Panc1 (cell line): ENCODE results near the gene PPP6C.

ENCODE experiments used
- POLR2AphosphoS5 ChIP-seq: IDR thresholded peaks from 2 replicates; pipeline ENCODE4 v1.6.1; 2012; ENCODE audit warnings: mild to moderate bottlenecking, low read depth, low read length, moderate library complexity
- SIN3A ChIP-seq: IDR thresholded peaks from 2 replicates; pipeline ENCODE4 v1.6.1; 2012; ENCODE audit warnings: low read depth, mild to moderate bottlenecking, low read length, moderate library complexity, borderline replicate concordance; ENCODE audit not compliant: insufficient read depth
- TF ChIP-seq, protein P1 (sequence below): fragments of 450-650 bp; IDR thresholded peaks from 2 replicates; pipeline ENCODE4 v1.5.1; 2017; ENCODE audit warnings: mild to moderate bottlenecking
- TF ChIP-seq, protein P2 (sequence below), 2 experiments: IDR thresholded peaks; 2 replicates each; pipeline ENCODE4 v1.6.1; 2011 to 2012; ENCODE audit warnings: low read depth in 2 of 2, control low read depth in 1 of 2, low read length in 1 of 2, mild to moderate bottlenecking in 1 of 2, moderate library complexity in 1 of 2; ENCODE audit not compliant: insufficient read depth in 1 of 2

DNA sequence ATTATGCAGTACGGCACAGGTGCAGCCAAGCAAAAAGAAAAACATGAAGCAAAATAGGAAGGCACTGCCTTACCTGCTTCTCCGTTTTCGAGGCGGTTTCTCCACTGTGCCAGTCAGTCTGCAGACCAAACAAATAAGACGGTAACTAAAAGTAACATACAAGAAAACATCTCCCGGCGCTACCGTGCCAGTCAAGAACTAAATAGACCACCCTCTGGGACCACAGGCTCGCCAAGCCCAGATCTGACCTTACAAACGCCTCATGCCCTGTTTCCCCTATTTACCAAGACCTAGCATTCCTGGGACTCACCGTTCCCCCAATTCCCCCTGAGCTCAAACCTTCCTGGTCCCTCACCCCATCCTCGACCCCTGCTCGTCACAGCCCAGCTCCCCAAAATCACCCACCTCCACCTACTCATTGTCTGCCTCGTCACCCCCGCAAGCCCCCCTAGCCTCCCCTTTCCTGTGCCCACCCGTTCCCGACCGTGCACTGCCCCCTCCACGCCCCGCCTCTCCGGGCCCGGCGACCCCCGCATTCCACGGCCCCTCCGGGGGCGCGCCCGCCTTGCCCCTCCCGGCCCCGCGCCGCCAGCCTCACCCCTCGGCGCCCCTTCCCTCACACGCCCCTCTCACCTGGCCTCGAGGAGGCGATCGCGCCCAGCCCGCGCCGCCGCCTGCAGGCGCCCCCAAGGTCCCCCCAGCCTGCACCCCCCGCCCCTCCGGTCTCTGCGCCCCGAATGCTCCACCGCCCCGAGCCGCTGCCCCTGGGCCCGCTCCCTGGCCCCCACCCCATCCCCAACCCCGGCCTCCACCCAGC, 46.8 kb downstream of the PPP6C start:
- TF ChIP-seq POLR2AphosphoS5: no peak
- TF ChIP-seq, protein P1, sequence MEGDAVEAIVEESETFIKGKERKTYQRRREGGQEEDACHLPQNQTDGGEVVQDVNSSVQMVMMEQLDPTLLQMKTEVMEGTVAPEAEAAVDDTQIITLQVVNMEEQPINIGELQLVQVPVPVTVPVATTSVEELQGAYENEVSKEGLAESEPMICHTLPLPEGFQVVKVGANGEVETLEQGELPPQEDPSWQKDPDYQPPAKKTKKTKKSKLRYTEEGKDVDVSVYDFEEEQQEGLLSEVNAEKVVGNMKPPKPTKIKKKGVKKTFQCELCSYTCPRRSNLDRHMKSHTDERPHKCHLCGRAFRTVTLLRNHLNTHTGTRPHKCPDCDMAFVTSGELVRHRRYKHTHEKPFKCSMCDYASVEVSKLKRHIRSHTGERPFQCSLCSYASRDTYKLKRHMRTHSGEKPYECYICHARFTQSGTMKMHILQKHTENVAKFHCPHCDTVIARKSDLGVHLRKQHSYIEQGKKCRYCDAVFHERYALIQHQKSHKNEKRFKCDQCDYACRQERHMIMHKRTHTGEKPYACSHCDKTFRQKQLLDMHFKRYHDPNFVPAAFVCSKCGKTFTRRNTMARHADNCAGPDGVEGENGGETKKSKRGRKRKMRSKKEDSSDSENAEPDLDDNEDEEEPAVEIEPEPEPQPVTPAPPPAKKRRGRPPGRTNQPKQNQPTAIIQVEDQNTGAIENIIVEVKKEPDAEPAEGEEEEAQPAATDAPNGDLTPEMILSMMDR: no peak
- TF ChIP-seq, protein P2, sequence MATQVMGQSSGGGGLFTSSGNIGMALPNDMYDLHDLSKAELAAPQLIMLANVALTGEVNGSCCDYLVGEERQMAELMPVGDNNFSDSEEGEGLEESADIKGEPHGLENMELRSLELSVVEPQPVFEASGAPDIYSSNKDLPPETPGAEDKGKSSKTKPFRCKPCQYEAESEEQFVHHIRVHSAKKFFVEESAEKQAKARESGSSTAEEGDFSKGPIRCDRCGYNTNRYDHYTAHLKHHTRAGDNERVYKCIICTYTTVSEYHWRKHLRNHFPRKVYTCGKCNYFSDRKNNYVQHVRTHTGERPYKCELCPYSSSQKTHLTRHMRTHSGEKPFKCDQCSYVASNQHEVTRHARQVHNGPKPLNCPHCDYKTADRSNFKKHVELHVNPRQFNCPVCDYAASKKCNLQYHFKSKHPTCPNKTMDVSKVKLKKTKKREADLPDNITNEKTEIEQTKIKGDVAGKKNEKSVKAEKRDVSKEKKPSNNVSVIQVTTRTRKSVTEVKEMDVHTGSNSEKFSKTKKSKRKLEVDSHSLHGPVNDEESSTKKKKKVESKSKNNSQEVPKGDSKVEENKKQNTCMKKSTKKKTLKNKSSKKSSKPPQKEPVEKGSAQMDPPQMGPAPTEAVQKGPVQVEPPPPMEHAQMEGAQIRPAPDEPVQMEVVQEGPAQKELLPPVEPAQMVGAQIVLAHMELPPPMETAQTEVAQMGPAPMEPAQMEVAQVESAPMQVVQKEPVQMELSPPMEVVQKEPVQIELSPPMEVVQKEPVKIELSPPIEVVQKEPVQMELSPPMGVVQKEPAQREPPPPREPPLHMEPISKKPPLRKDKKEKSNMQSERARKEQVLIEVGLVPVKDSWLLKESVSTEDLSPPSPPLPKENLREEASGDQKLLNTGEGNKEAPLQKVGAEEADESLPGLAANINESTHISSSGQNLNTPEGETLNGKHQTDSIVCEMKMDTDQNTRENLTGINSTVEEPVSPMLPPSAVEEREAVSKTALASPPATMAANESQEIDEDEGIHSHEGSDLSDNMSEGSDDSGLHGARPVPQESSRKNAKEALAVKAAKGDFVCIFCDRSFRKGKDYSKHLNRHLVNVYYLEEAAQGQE (IDR thresholded peaks at IDR 0.05; ENCODE audit: insufficient read depth in 1 of 2, low read depth in 2 of 2, low read length in 1 of 2): no peak
- no peak for TF ChIP-seq SIN3A
